GM23338 (cell line): ENCODE results near the gene KCMF1. TPM values are rescaled to one million over a fixed set of nuclear protein-coding genes. Genes with fewer than 3 reads are reported as not detected.

Experiments
- CREB1 ChIP-seq: fragments of 250-450 bp; sonication (Bioruptor Pico); IDR thresholded peaks from 2 replicates; pipeline ENCODE4 v1.5.0; 2020; ENCODE audit warnings: low read depth, mild to moderate bottlenecking, moderate library complexity
- ETS1 ChIP-seq: IDR thresholded peaks from 2 replicates; pipeline ENCODE4 v1.6.1; 2016; ENCODE audit warnings: antibody characterized with exemption
- EZH2phosphoT487 ChIP-seq: fragments of 200-600 bp; sonication (generic); IDR thresholded peaks from one replicate; pipeline ENCODE4 v1.8.1; 2018; ENCODE audit warnings: antibody characterized with exemption; ENCODE audit not compliant: unreplicated experiment
- JUNB ChIP-seq: IDR thresholded peaks from one replicate; pipeline ENCODE4 v1.6.1; 2016; ENCODE audit warnings: antibody characterized with exemption; ENCODE audit not compliant: unreplicated experiment
- NANOG ChIP-seq: IDR thresholded peaks from 2 replicates; pipeline ENCODE4 v1.6.1; 2016; ENCODE audit warnings: antibody characterized with exemption, borderline replicate concordance
- POLR2AphosphoS5 ChIP-seq: IDR thresholded peaks from 2 replicates; pipeline ENCODE4 v1.6.1; 2016; ENCODE audit warnings: antibody characterized with exemption, low read depth
- REST ChIP-seq: IDR thresholded peaks from one replicate; pipeline ENCODE4 v1.6.1; 2018; ENCODE audit warnings: antibody characterized with exemption; ENCODE audit not compliant: unreplicated experiment
- STAT1 ChIP-seq: IDR thresholded peaks from one replicate; pipeline ENCODE4 v1.6.1; 2016; ENCODE audit warnings: antibody characterized with exemption; ENCODE audit not compliant: unreplicated experiment
- ZNF114 ChIP-seq: fragments of 250-450 bp; sonication (Bioruptor Pico); IDR thresholded peaks from 2 replicates; pipeline ENCODE4 v1.5.0; 2020; ENCODE audit warnings: mild to moderate bottlenecking, moderate library complexity
- ZNF331 ChIP-seq: fragments of 250-450 bp; sonication (Bioruptor Pico); IDR thresholded peaks from 2 replicates; pipeline ENCODE4 v1.5.0; 2020; ENCODE audit warnings: low read depth, mild to moderate bottlenecking, moderate library complexity
- ZNF462 ChIP-seq: fragments of 250-450 bp; sonication (Bioruptor Pico); IDR thresholded peaks from 2 replicates; pipeline ENCODE4 v1.5.0; 2020; ENCODE audit warnings: mild to moderate bottlenecking, moderate library complexity
- polyA plus RNA-seq: library from polyadenylated mRNA; unstranded; fragments of >200 nt; fragmentation: Nextera tagmentation; extraction: Ambion mirVana; gene quantifications from 2 replicates; pipeline ENCODE4 v1.2.1, GENCODE V29; 2016
- total RNA-seq: library from RNA; depleted of rRNA; stranded (reverse); fragments of >200 nt; shearing (Covaris generic); gene quantifications from 2 replicates; pipeline ENCODE4 v1.2.3, GENCODE V29; 2014

KCMF1 gene
- total and polyA plus RNA-seq, 2 experiments from 2014 or later = 29.3 to 120 TPM

GRCh38 chr2:85012431-85012830 is 41.5 kb downstream of the KCMF1 start (continued):
- no peak for TF ChIP-seq ZNF462 (CRISPR knock-in tag)
- no peak for TF ChIP-seq NANOG
- no peak for TF ChIP-seq EZH2phosphoT487
- TF ChIP-seq ZNF331 (CRISPR knock-in tag) = no peak
- no peak for TF ChIP-seq REST
- no peak for TF ChIP-seq JUNB
- TF ChIP-seq ZNF114 (CRISPR knock-in tag) = no peak
- no peak for TF ChIP-seq ETS1
- no peak for TF ChIP-seq STAT1
- no peak for TF ChIP-seq POLR2AphosphoS5
- no peak for TF ChIP-seq CREB1
